Peyer's patch (tissue), 4 donors: ENCODE results near the gene ADARB1. TPM values are rescaled to one million over a fixed set of nuclear protein-coding genes. Genes with fewer than 3 reads are reported as not detected.

Experiments used
- DNase-seq, 3 donors: peaks; one replicate each; pipeline ENCODE4 v3.0.0-alpha.2; 2017 to 2019
- H3K27ac ChIP-seq, 4 donors: fragments of 200-600 bp; sonication (generic); one replicate each; pipeline ENCODE4 v1.5.1; 2016 to 2019
- H3K27me3 ChIP-seq, 2 donors: fragments of 200-600 bp; sonication (generic); one replicate each; pipeline ENCODE4 v1.5.1; 2019
- H3K36me3 ChIP-seq, 3 donors: fragments of 200-600 bp; sonication (generic); one replicate each; pipeline ENCODE4 v1.5.1; 2016 to 2019
- H3K4me1 ChIP-seq, 4 donors: fragments of 200-600 bp; sonication (generic); one replicate each; pipeline ENCODE4 v1.5.1; 2016 to 2019
- H3K4me3 ChIP-seq, 4 donors: fragments of 200-600 bp; sonication (generic); 1 replicate in 3 of 4; 2 replicates in 1 of 4; pipeline ENCODE4 v1.5.1; 2016 to 2019; ENCODE audit warnings: mild to moderate bottlenecking in 1 of 4
- H3K9me3 ChIP-seq, 4 donors: fragments of 200-600 bp; sonication (generic); one replicate each; pipeline ENCODE4 v1.5.1; 2016 to 2019; ENCODE audit warnings: mild to moderate bottlenecking in 1 of 4
- POLR2A ChIP-seq, 2 donors: fragments of 450-650 bp; IDR thresholded peaks; one replicate each; pipeline ENCODE4 v1.5.1; 2017; ENCODE audit warnings: antibody characterized with exemption in 2 of 2, mild to moderate bottlenecking in 2 of 2, moderate library complexity in 2 of 2
- total RNA-seq, 4 donors: library from RNA; depleted of rRNA; stranded (reverse); fragments of >200 nt; gene quantifications; one replicate each; pipeline ENCODE4 v1.1.0, GENCODE V29; 2016
- TF ChIP-seq, protein P1 (sequence below), 6 experiments: fragments of 450-650 bp in 4 of 6; fragments of 200-600 bp in 2 of 6; sonication (generic) in 1 of 6; IDR thresholded peaks; one replicate each; pipeline ENCODE4 v1.5.1; 2017 to 2019; ENCODE audit warnings: antibody characterized with exemption in 6 of 6, mild to moderate bottlenecking in 3 of 6, moderate library complexity in 1 of 6

The ADARB1 gene
- total RNA-seq, 4 donors from 2014 or later = 7.4 to 47.9 (median 10.0) TPM

DNA sequence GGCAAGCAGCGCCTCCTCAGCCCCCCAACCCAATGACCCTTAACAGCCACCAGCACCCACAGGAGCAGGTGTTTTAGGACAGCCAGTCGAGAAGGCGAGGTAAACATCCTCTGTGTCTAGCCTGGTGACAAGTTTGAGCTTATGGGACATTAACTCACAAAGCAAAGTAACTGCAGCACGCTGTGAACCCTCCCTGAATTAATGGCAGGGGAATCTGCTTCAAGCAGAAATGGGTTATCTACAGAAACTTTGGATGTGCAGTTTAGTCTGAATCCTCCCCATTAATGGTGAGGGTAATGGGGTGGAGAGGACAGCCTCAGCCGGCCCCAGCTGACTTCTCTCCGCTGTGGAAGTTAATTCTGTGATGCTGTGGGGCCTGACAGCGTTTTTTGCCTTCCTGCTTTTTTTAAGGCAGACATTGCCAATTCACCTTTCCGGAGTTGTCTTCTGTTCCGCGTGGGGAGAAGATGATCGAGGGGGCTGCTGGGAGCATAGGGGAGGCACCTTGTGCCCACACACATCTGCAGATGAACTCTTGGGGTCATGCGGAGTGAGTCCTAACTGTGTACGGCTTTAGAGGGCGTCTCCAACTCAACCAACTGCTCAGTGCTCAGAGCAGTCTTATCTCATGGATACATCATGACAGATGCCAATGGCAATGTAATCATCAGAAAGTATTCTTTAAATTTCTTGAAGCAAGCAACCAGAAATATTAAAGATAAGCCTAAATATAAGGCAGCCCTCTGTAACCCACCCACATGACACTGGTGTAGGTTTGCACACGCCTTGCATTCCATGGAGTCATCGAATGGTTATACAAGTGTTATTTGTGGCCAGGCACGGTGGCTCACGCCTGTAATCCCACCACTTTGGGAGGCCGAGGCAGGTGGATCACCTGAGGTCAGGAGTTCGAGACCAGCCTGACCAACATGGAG lies 172.3 kb downstream of the ADARB1 start:
- Histone ChIP-seq H3K9me3 (peaks cover 0 to 6% (median 0%) of the 10 kb centered on the region in 4 donors), H3K27me3 (no peaks in the 10 kb centered on the region), H3K27ac (no peak overlapping the region), H3K4me3 (no peak overlapping the region), H3K36me3 (no peaks in the 10 kb centered on the region), H3K4me1 (no peaks in the 10 kb centered on the region)
- no peak for TF ChIP-seq POLR2A (IDR thresholded peaks at IDR 0.05)
- TF ChIP-seq, protein P1, sequence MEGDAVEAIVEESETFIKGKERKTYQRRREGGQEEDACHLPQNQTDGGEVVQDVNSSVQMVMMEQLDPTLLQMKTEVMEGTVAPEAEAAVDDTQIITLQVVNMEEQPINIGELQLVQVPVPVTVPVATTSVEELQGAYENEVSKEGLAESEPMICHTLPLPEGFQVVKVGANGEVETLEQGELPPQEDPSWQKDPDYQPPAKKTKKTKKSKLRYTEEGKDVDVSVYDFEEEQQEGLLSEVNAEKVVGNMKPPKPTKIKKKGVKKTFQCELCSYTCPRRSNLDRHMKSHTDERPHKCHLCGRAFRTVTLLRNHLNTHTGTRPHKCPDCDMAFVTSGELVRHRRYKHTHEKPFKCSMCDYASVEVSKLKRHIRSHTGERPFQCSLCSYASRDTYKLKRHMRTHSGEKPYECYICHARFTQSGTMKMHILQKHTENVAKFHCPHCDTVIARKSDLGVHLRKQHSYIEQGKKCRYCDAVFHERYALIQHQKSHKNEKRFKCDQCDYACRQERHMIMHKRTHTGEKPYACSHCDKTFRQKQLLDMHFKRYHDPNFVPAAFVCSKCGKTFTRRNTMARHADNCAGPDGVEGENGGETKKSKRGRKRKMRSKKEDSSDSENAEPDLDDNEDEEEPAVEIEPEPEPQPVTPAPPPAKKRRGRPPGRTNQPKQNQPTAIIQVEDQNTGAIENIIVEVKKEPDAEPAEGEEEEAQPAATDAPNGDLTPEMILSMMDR (IDR thresholded peaks at IDR 0.05) = no peak
- no peak for DNase-seq

DNA sequence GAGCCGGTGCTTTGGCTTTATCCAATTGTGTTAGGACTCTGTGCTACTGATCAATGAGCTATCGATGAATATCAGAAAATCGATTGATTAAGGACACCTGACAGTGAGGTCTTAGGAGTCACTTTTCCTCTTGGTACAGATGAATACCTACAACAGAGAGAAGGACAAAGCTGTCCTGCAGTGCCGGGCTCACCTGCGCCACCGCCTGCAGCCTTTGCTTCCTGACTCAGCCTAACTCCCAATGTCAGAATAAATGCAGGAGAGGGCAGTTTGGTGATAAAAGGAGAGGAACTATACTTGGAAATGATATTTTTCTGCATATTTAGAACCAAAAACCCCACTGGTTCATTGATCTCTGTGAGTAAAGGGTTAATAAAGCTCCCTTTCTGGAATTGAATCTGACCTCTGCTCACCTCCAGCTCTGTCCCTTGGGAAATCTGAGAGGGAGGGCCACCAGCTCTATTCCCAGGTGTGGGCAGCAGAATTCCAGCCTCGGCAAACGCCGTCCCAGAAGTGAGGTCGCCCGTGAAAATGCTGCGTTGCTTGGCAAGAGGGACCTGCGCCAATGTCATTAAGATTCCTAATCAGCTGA lies 174.0 kb downstream of the ADARB1 start:
- Histone ChIP-seq H3K9me3 (peaks cover 0 to 4% (median 0%) of the 10 kb centered on the region in 4 donors), H3K4me3 (peak overlapping the region in 1 of 4 donors; percentile 9), H3K36me3 (no peaks in the 10 kb centered on the region), H3K27me3 (no peaks in the 10 kb centered on the region), H3K4me1 (no peaks in the 10 kb centered on the region), H3K27ac (no peak overlapping the region)
- no peak for TF ChIP-seq POLR2A (IDR thresholded peaks at IDR 0.05)
- TF ChIP-seq, protein P1 (IDR thresholded peaks at IDR 0.05) = no peak
- DNase-seq = no peak

DNA sequence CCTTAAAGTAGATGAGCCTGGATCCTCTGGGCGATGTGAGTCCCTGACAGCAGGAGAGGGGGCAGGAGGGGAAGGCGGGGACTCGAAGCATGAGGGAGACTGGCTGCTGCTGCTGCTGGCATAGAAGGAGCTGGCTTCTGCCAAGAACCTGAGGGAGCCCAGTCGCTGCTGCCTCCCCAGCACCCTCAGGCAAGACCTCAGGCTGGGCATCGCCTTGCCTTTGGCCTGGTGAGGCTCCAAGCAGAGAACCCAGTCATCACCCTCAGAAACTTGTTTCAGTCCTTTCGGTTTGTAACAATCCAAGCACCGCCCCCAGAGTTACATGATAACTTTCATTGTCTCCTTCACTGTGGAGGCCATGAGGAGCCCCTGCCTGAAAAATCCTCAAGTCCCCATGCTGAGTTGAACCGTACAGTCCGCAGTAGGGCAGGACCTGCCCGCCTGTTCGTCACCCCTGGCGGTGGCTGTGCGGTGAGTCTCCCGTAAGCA lies 174.6 kb downstream of the ADARB1 start:
- DNase-seq = no peak
- Histone ChIP-seq H3K27ac (no peak overlapping the region), H3K4me3 (peak overlapping the region in 1 of 4 donors; percentile 9)

DNA sequence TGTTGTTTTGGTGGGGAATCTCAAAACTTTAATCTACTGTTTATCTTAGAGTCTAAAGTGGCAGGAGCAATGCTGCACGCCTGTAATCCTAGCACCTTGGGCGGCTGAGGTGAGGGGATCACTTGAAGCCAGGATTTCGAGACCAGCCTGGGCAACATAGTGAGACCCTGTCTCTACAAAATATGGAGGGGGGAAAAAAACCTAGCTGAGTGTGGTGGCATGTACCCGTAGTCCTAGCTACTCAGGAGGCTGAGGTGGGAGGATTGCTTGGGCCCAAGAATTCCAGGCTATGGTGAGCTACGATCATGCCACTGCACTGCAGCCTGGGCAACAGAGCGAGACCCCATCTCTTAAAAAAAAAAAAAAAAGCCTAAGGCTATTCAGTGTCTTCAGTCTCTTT lies 175.2 kb downstream of the ADARB1 start:
- TF ChIP-seq POLR2A (IDR thresholded peaks at IDR 0.05) = no peak
- TF ChIP-seq, protein P1 (IDR thresholded peaks at IDR 0.05) = no peak
- Histone ChIP-seq H3K36me3 (no peaks in the 10 kb centered on the region), H3K27me3 (no peaks in the 10 kb centered on the region), H3K4me1 (no peaks in the 10 kb centered on the region), H3K9me3 (no peaks in the 10 kb centered on the region), H3K27ac (no peak overlapping the region), H3K4me3 (no peak overlapping the region)
- DNase-seq = no peak

More for the DNA sequence above, 174.6 kb downstream of the ADARB1 start:
- H3K9me3 ChIP-seq = no peaks in the 10 kb centered on the region
- H3K36me3 ChIP-seq = no peaks in the 10 kb centered on the region
- no peaks in the 10 kb centered on the region for H3K27me3 ChIP-seq
- no peaks in the 10 kb centered on the region for H3K4me1 ChIP-seq
- TF ChIP-seq, protein P1 (IDR thresholded peaks at IDR 0.05) = no peak
- TF ChIP-seq POLR2A (IDR thresholded peaks at IDR 0.05) = no peak

DNA sequence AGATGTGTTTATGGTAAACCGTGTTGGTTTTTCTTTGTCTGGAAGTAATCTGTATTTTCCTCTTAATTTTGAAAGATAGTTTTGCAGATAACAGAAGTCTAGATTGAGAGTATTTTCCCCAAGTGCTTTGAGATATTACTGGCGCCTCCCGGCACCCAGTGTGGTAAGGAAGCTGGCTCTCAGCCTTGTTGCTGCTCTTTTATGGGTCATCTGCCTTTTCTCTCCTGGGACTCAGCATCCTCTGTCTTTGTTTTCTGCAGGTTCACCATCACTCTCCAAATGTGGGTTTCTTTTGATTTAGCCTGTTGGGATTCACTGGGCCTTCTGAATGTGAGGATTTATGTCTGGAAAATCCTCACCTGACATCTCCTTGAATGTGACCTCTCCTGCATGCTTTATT lies 175.9 kb downstream of the ADARB1 start:
- H3K9me3 ChIP-seq = no peaks in the 10 kb centered on the region
- H3K27me3 ChIP-seq = no peaks in the 10 kb centered on the region
- no peak overlapping the region for H3K4me3 ChIP-seq
- TF ChIP-seq POLR2A (IDR thresholded peaks at IDR 0.05) = no peak
- TF ChIP-seq, protein P1 (IDR thresholded peaks at IDR 0.05) = no peak
- no peaks in the 10 kb centered on the region for H3K4me1 ChIP-seq
- no peak overlapping the region for H3K27ac ChIP-seq
- no peaks in the 10 kb centered on the region for H3K36me3 ChIP-seq
- DNase-seq = no peak
